Measurements from ENCODE around the gene HJURP.

GRCh38 chr2:233839447-233839820, 14.9 kb downstream of the HJURP start:
- no peak for TF ChIP-seq CTCF (IDR thresholded peaks at IDR 0.05)
- no peak for TF ChIP-seq EP300 (IDR thresholded peaks at IDR 0.05)
- TF ChIP-seq POLR2A (IDR thresholded peaks at IDR 0.05): no peak
